SH-SY5Y (cell line): ENCODE data around the gene ITGBL1.

ENCODE experiments used
- GATA2 ChIP-seq: IDR thresholded peaks from 2 replicates; pipeline ENCODE4 v1.6.1; 2011; ENCODE audit warnings: mild to moderate bottlenecking, low read depth, low read length
- GATA3 ChIP-seq: IDR thresholded peaks from 2 replicates; pipeline ENCODE4 v1.6.1; 2011; ENCODE audit warnings: low read depth, mild to moderate bottlenecking, low read length, moderate library complexity

- TF ChIP-seq GATA3 (no peak), GATA2 (no peak)
Measured at GRCh38 chr13:101728615-101729014, 276.1 kb downstream of the ITGBL1 start.
